Activated T-helper 2 cell treated with anti-CD3 and anti-CD28 coated beads, Interferon-gamma antibody, Interleukin-2, Interleukin-4, amounts not matched to agents 10 μg/mL and 5 μg/mL and 100 μg/mL, durations not matched to agents 14 hours and 24 hours and 36 hours (primary cell): Measurements from ENCODE around the gene CFAP97D2. TPM values are rescaled to one million over a fixed set of nuclear protein-coding genes. Genes with fewer than 3 reads are reported as not detected.
A peak's percentile ranks its signal among the peaks of the same experiment; 100 is the strongest.

Experiments used
- DNase-seq: peaks from one replicate; pipeline ENCODE4 v3.0.0; 2021; ENCODE audit warnings: low spot score
- H3K27ac Mint-ChIP-seq: one replicate; pipeline ENCODE4 v1.8.0; 2021; ENCODE audit warnings: mixed read lengths
- H3K27me3 Mint-ChIP-seq: one replicate; pipeline ENCODE4 v1.8.0; 2021; ENCODE audit warnings: low read depth, mixed read lengths
- H3K36me3 Mint-ChIP-seq: one replicate; pipeline ENCODE4 v1.8.0; 2021; ENCODE audit warnings: low read depth, mixed read lengths
- H3K4me1 Mint-ChIP-seq: one replicate; pipeline ENCODE4 v1.8.0; 2021; ENCODE audit warnings: low read depth, mixed read lengths
- H3K4me3 Mint-ChIP-seq: one replicate; pipeline ENCODE4 v1.8.0; 2021; ENCODE audit warnings: low read depth, mild to moderate bottlenecking, moderate library complexity, mixed read lengths
- H3K9me3 Mint-ChIP-seq: one replicate; pipeline ENCODE4 v1.8.0; 2021; ENCODE audit warnings: mixed read lengths
- intact Hi-C: fragments of 100-400 bp; cut with micrococcal nuclease; formaldehyde crosslinking; loops from one replicate; pipeline ENCODE4 v1.15.1; 2023
- total RNA-seq: library from RNA; stranded (reverse); gene quantifications from 2 replicates; pipeline ENCODE4 v1.2.3, GENCODE V29; 2022

CFAP97D2 gene
- total RNA-seq, 1 donor from 2014 or later = not detected

GRCh38 chr13:114227528-114227927 is 48.5 kb downstream of the CFAP97D2 start:
- Mint-ChIP-seq H3K4me1 (peaks cover 19% of the 10 kb centered on the region), H3K9me3 (no peaks in the 10 kb centered on the region), H3K27me3 (peaks cover 25% of the 10 kb centered on the region), H3K36me3 (no peaks in the 10 kb centered on the region), H3K4me3 (no peak overlapping the region), H3K27ac (no peak overlapping the region)
- intact Hi-C loops = loop anchor here (2.0 to 5.0 kb wide), 2 partner anchors 80 to 161 kb away; no protein-coding TSS in a partner anchor
- DNase-seq = no peak

- Mint-ChIP-seq H3K36me3 (no peaks in the 10 kb centered on the region), H3K27me3 (peaks cover 22% of the 10 kb centered on the region), H3K4me1 (peaks cover 22% of the 10 kb centered on the region), H3K27ac (no peak overlapping the region), H3K9me3 (no peaks in the 10 kb centered on the region), H3K4me3 (no peak overlapping the region)
- intact Hi-C loops = loop anchor here (5.0 kb wide), 1 partner anchor 81 kb away; no protein-coding TSS in a partner anchor
- no peak for DNase-seq
Measured at GRCh38 chr13:114228176-114228575, 49.1 kb downstream of the CFAP97D2 start.

- DNase-seq = no peak
- H3K27me3 Mint-ChIP-seq = peaks cover 22% of the 10 kb centered on the region
- no peak overlapping the region for H3K27ac Mint-ChIP-seq
- H3K4me3 Mint-ChIP-seq = no peak overlapping the region
- H3K9me3 Mint-ChIP-seq = peaks cover 4% of the 10 kb centered on the region
- intact Hi-C loops = loop anchor here (5.0 kb wide), 1 partner anchor 82 kb away; no protein-coding TSS in a partner anchor
- no peaks in the 10 kb centered on the region for H3K36me3 Mint-ChIP-seq
- H3K4me1 Mint-ChIP-seq = peaks cover 25% of the 10 kb centered on the region
Measured at GRCh38 chr13:114229506-114229905, 50.4 kb downstream of the CFAP97D2 start.

GRCh38 chr13:114230117-114230516 is 51.1 kb downstream of the CFAP97D2 start:
- intact Hi-C loops = loop anchor here (5.0 kb wide), 1 partner anchor 103 kb away; no protein-coding TSS in a partner anchor
- H3K27ac Mint-ChIP-seq = no peak overlapping the region
- H3K4me3 Mint-ChIP-seq = no peak overlapping the region
- H3K36me3 Mint-ChIP-seq = no peaks in the 10 kb centered on the region
- H3K9me3 Mint-ChIP-seq = peaks cover 5% of the 10 kb centered on the region
- H3K27me3 Mint-ChIP-seq = peaks cover 22% of the 10 kb centered on the region
- peaks cover 23% of the 10 kb centered on the region for H3K4me1 Mint-ChIP-seq
- no peak for DNase-seq

- no peak for DNase-seq
- Mint-ChIP-seq H3K27me3 (peaks cover 22% of the 10 kb centered on the region), H3K4me1 (peaks cover 25% of the 10 kb centered on the region), H3K27ac (no peak overlapping the region), H3K9me3 (peaks cover 5% of the 10 kb centered on the region), H3K36me3 (peaks cover 4% of the 10 kb centered on the region), H3K4me3 (no peak overlapping the region)
- intact Hi-C loops = loop anchor here (5.0 kb wide), 1 partner anchor 103 kb away; no protein-coding TSS in a partner anchor
Measured at GRCh38 chr13:114230575-114230974, 51.5 kb downstream of the CFAP97D2 start.

GRCh38 chr13:114231886-114232285 is 52.8 kb downstream of the CFAP97D2 start:
- Mint-ChIP-seq H3K27me3 (peaks cover 21% of the 10 kb centered on the region), H3K9me3 (peaks cover 5% of the 10 kb centered on the region), H3K36me3 (peaks cover 14% of the 10 kb centered on the region), H3K4me3 (no peak overlapping the region), H3K4me1 (peaks cover 28% of the 10 kb centered on the region), H3K27ac (no peak overlapping the region)
- intact Hi-C loops = loop anchor here (5.0 kb wide), 1 partner anchor 105 kb away; no protein-coding TSS in a partner anchor
- DNase-seq = no peak

- Mint-ChIP-seq H3K4me1 (peaks cover 33% of the 10 kb centered on the region), H3K36me3 (peaks cover 32% of the 10 kb centered on the region), H3K4me3 (peak overlapping the region; percentile 87), H3K27ac (peak overlapping the region; percentile 64), H3K27me3 (peaks cover 14% of the 10 kb centered on the region), H3K9me3 (peaks cover 5% of the 10 kb centered on the region)
- intact Hi-C loops = loop anchor here (2.0 to 5.0 kb wide), 3 partner anchors 47 to 417 kb away; partner anchors contain the start of gene UPF3A
- no peak for DNase-seq
Measured at GRCh38 chr13:114234266-114234644, 55.2 kb downstream of the CFAP97D2 start.

GRCh38 chr13:114234645-114235421 is 55.8 kb downstream of the CFAP97D2 start, which contains the start of gene CDC16:
Gene CDC16 (plus strand): TSS chr13:114234897. CDS start chr13:114235085, 188 bp downstream.
- H3K27ac Mint-ChIP-seq = peak within 1 kb of the TSS; percentile 78

GRCh38 chr13:114235697-114236096 is 56.6 kb downstream of the CFAP97D2 start:
- H3K36me3 Mint-ChIP-seq = peaks cover 40% of the 10 kb centered on the region
- H3K27me3 Mint-ChIP-seq = peaks cover 2% of the 10 kb centered on the region

More at GRCh38 chr13:114234645-114235421, 55.8 kb downstream of the CFAP97D2 start, which contains the start of gene CDC16:
- intact Hi-C loops = loop anchor here (1.0 to 5.0 kb wide), 4 partner anchors 46 to 418 kb away; partner anchors contain the start of gene UPF3A
- Mint-ChIP-seq H3K36me3 (peaks cover 37% of the 10 kb centered on the region), H3K27me3 (peaks cover 9% of the 10 kb centered on the region), H3K4me1 (peaks cover 35% of the 10 kb centered on the region), H3K9me3 (peaks cover 5% of the 10 kb centered on the region), H3K4me3 (peak within 1 kb of the TSS; percentile 87)
- DNase-seq = peak; percentile 76

GRCh38 chr13:114236227-114236626 is 57.2 kb downstream of the CFAP97D2 start:
- Mint-ChIP-seq H3K36me3 (peaks cover 45% of the 10 kb centered on the region), H3K4me1 (peaks cover 35% of the 10 kb centered on the region), H3K4me3 (peak overlapping the region; percentile 87), H3K27ac (no peak overlapping the region), H3K27me3 (no peaks in the 10 kb centered on the region), H3K9me3 (peaks cover 5% of the 10 kb centered on the region)
- DNase-seq = no peak
- intact Hi-C loops = no loop called here

More at GRCh38 chr13:114235697-114236096, 56.6 kb downstream of the CFAP97D2 start:
- peak overlapping the region; percentile 87 for H3K4me3 Mint-ChIP-seq
- H3K9me3 Mint-ChIP-seq = peaks cover 5% of the 10 kb centered on the region
- H3K4me1 Mint-ChIP-seq = peaks cover 32% of the 10 kb centered on the region
- intact Hi-C loops = loop anchor here (1.0 to 2.0 kb wide), 3 partner anchors 45 to 419 kb away; partner anchors contain the start of gene UPF3A
- no peak for DNase-seq
- peak overlapping the region; percentile 78 for H3K27ac Mint-ChIP-seq

- H3K4me3 Mint-ChIP-seq = peak overlapping the region; percentile 49
- H3K9me3 Mint-ChIP-seq = peaks cover 5% of the 10 kb centered on the region
- peak overlapping the region; percentile 28 for H3K27ac Mint-ChIP-seq
- intact Hi-C loops = no loop called here
- H3K36me3 Mint-ChIP-seq = peaks cover 57% of the 10 kb centered on the region
- no peak for DNase-seq
- H3K27me3 Mint-ChIP-seq = no peaks in the 10 kb centered on the region
- peaks cover 29% of the 10 kb centered on the region for H3K4me1 Mint-ChIP-seq
Measured at GRCh38 chr13:114237415-114238112, 58.5 kb downstream of the CFAP97D2 start.

GRCh38 chr13:114241918-114242317 is 62.9 kb downstream of the CFAP97D2 start:
- Mint-ChIP-seq H3K36me3 (peaks cover 87% of the 10 kb centered on the region), H3K27me3 (no peaks in the 10 kb centered on the region), H3K4me1 (peaks cover 12% of the 10 kb centered on the region), H3K4me3 (no peak overlapping the region), H3K9me3 (no peaks in the 10 kb centered on the region), H3K27ac (no peak overlapping the region)
- intact Hi-C loops = no loop called here
- DNase-seq = no peak
